ENCODE measurements around the gene C19orf81.

Gene C19orf81

DNA sequence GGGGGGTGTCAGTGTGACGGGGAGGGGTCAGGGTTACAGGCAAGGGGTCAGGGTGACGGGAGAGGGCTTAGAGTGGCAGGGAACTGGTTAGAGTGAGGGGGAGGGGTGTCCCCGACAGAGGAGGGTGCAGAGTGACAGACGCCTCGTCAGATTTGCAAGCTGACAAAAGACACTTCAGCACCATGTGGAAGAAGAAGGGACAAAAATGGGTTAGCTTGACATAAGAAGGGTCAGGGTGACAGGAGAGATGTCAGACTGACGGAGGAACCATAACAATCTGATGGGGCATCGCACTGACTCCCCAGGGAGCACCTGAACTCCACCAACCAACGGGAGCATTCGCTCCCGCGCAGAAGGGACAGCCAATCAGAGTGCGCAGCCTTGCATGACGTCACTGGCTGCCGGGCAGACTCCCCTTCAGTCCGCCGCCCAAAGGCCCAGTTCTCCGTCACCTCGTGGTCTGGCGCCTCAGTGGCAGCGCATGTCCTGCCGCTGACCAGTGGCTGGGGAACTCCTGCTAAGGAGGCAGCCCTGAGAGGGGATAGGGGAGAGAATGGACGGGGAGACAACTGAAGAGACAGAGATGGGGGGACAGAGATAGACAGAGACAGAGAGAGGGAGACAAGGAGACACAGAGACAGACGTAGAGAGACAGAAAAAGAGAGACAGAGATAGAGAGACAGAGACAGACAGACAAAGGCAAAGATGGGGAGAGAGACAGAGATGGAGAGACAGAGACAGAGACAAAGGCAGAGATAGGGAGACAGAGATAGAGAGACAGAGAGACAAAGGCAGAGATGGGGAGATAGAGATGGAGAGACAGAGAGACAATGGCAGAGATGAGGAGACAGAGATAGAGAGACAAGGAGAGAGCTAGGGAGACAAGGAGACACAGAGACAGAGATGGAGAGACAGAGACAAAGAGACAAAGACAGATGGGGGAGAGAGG, 30.2 kb downstream of the C19orf81 start:
- Histone ChIP-seq H3K79me2 (ENCODE audit: control insufficient read depth, insufficient read depth, low read length, poor library complexity) (no peaks in the 10 kb centered on the region), H3K14ac (ENCODE audit: low read length) (no peak overlapping the region), H3K4me1 (ENCODE audit: control insufficient read depth in 1 of 2, insufficient read depth in 2 of 2, low read length in 2 of 2) (no peaks in the 10 kb centered on the region), H3K4ac (ENCODE audit: low read depth, low read length) (no peak overlapping the region), H2AK5ac (ENCODE audit: low read length) (no peak overlapping the region), H4K8ac (ENCODE audit: low read depth, low read length) (no peak overlapping the region), H2AFZ (ENCODE audit: insufficient read depth, low read length, poor library complexity) (no peak overlapping the region), H3K27ac (ENCODE audit: low read depth, low read length) (no peak overlapping the region), H3K36me3 (ENCODE audit: control insufficient read depth in 1 of 2, insufficient read depth in 2 of 2, low read length in 2 of 2) (no peaks in the 10 kb centered on the region), H3K9me3 (ENCODE audit: insufficient read depth, low read depth, low read length) (peaks cover 3% of the 10 kb centered on the region), H2BK5ac (ENCODE audit: low read depth, low read length, poor library complexity) (no peak overlapping the region), H2BK120ac (ENCODE audit: insufficient read depth, low read length, poor library complexity) (no peak overlapping the region), H4K12ac (ENCODE audit: low read depth, low read length) (no peak overlapping the region), H3K79me1 (ENCODE audit: low read length) (no peaks in the 10 kb centered on the region), H4K91ac (ENCODE audit: low read depth, low read length) (no peak overlapping the region), H3K4me2 (ENCODE audit: low read length) (no peak overlapping the region), H3K18ac (ENCODE audit: low read length) (no peak overlapping the region), H3K27me3 (ENCODE audit: insufficient read depth, low read length) (peaks cover 5% of the 10 kb centered on the region), H3K4me3 (ENCODE audit: low read depth, low read length) (no peak overlapping the region), H2BK12ac (ENCODE audit: low read length) (no peak overlapping the region), H3K23ac (ENCODE audit: low read length) (no peak overlapping the region), H3K9ac (ENCODE audit: low read length) (no peak overlapping the region)
- no CpG with 5 or more reads among the region's 23 CpGs for WGBS (ENCODE audit: extremely low coverage, insufficient coverage, insufficient read length)
- peak; percentile 23 to 64 for DNase-seq

DNA sequence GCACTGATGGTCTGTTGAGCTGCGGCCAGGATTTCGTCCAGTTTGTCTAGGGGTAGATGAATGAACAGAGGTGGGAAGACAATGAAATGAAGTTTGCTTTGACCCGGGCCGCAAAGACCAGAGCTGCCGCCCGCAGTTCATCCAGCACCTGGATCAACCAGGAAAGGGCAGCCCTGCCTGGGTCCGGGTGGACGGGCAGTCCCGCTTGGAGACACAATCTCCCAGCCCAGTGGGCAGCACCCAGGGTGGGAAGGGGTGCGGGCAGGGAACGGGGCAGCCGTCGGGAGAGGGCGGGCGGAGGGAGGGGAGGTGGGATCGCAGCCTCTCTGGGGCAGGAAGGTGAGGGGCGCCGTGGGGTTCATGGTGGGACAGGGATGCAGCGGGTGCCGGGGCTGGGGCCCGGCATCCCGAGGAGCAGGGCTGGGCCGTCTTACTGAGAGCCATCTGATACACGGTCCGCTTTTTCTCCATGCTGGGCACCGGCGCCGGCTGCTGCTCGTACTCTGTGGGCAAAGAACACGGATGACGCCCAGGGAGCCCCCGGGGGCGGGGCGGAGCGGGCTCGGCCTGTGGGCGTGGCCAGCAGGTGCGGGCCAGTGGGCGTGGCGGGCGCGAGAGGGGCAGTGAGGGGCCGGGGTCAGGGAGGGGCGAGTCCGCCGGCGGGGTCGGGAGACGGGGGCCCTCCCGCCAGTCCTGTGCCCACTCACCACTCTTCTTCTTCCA, 37.2 kb downstream of the C19orf81 start:
- Histone ChIP-seq H3K14ac (ENCODE audit: low read length) (no peak overlapping the region), H3K18ac (ENCODE audit: low read length) (no peak overlapping the region), H3K79me2 (ENCODE audit: control insufficient read depth, insufficient read depth, low read length, poor library complexity) (no peaks in the 10 kb centered on the region), H2AFZ (ENCODE audit: insufficient read depth, low read length, poor library complexity) (no peak overlapping the region), H3K4me3 (ENCODE audit: low read depth, low read length) (no peak overlapping the region), H3K23ac (ENCODE audit: low read length) (no peak overlapping the region), H4K91ac (ENCODE audit: low read depth, low read length) (no peak overlapping the region), H3K9ac (ENCODE audit: low read length) (no peak overlapping the region), H4K8ac (ENCODE audit: low read depth, low read length) (no peak overlapping the region), H3K9me3 (ENCODE audit: insufficient read depth, low read depth, low read length) (peaks cover 8% of the 10 kb centered on the region), H3K4me2 (ENCODE audit: low read length) (no peak overlapping the region), H3K36me3 (ENCODE audit: control insufficient read depth in 1 of 2, insufficient read depth in 2 of 2, low read length in 2 of 2) (no peaks in the 10 kb centered on the region), H3K27me3 (ENCODE audit: insufficient read depth, low read length) (peaks cover 28% of the 10 kb centered on the region), H3K27ac (ENCODE audit: low read depth, low read length) (no peak overlapping the region), H2BK12ac (ENCODE audit: low read length) (no peak overlapping the region), H3K4ac (ENCODE audit: low read depth, low read length) (no peak overlapping the region), H3K79me1 (ENCODE audit: low read length) (no peaks in the 10 kb centered on the region), H2BK5ac (ENCODE audit: low read depth, low read length, poor library complexity) (no peak overlapping the region), H2AK5ac (ENCODE audit: low read length) (no peak overlapping the region), H2BK120ac (ENCODE audit: insufficient read depth, low read length, poor library complexity) (no peak overlapping the region), H3K4me1 (ENCODE audit: control insufficient read depth in 1 of 2, insufficient read depth in 2 of 2, low read length in 2 of 2) (no peaks in the 10 kb centered on the region), H4K12ac (ENCODE audit: low read depth, low read length) (no peak overlapping the region)
- WGBS (ENCODE audit: extremely low coverage, insufficient coverage, insufficient read length) = no CpG with 5 or more reads among the region's 50 CpGs
- no peak for DNase-seq

DNA sequence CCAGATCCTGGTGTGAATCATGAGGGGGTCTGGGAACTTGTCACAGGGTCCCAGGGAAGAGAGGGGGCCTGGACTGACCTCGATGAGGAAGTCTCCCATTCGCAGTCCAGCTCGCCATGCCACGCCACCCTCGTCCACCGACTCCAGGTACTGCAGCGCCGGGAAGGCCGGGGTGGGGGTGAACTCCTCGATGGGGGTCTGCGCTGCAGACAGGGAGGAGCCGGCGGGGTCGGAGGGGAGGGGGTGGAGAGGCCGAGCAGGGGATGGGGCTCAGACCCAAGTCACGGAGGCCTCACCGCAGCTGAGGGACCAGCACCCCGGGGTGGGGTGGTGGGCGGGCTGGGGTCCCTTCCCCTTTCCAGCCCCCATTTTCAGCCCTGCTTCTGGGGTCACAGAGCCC, 39.5 kb downstream of the C19orf81 start:
- H2BK5ac ChIP-seq (ENCODE audit: low read depth, low read length, poor library complexity) = no peak overlapping the region
- WGBS (ENCODE audit: extremely low coverage, insufficient coverage, insufficient read length) = no CpG with 5 or more reads among the region's 19 CpGs
- H3K27ac ChIP-seq (ENCODE audit: low read depth, low read length) = no peak overlapping the region

DNA sequence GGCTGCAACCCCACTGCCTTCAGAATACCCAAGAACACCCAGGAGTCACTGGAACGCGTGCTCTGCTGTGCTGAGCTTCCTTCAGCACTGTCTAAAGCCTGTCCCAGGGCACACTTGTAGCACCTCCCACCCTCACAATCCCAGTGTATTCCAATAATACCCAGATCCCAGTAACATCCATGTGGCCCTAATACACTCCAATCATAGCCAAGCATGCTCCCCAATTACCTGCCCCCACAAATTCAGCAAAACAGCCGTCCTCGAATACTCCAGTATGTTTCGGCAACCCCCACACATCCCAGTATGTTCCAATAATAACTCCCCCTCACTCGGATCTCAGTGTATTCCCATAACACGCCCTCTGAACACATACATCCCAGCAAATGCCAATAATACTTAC, 41.2 kb downstream of the C19orf81 start:
- Histone ChIP-seq H3K4ac (ENCODE audit: low read depth, low read length) (no peak overlapping the region), H3K27ac (ENCODE audit: low read depth, low read length) (no peak overlapping the region), H3K4me2 (ENCODE audit: low read length) (no peak overlapping the region), H3K79me2 (ENCODE audit: control insufficient read depth, insufficient read depth, low read length, poor library complexity) (no peaks in the 10 kb centered on the region), H2AK5ac (ENCODE audit: low read length) (no peak overlapping the region), H3K9me3 (ENCODE audit: insufficient read depth, low read depth, low read length) (peaks cover 17% of the 10 kb centered on the region), H4K8ac (ENCODE audit: low read depth, low read length) (no peak overlapping the region), H3K14ac (ENCODE audit: low read length) (no peak overlapping the region), H3K23ac (ENCODE audit: low read length) (no peak overlapping the region), H3K36me3 (ENCODE audit: control insufficient read depth in 1 of 2, insufficient read depth in 2 of 2, low read length in 2 of 2) (no peaks in the 10 kb centered on the region), H2BK5ac (ENCODE audit: low read depth, low read length, poor library complexity) (no peak overlapping the region), H4K91ac (ENCODE audit: low read depth, low read length) (no peak overlapping the region), H2BK120ac (ENCODE audit: insufficient read depth, low read length, poor library complexity) (no peak overlapping the region), H2BK12ac (ENCODE audit: low read length) (no peak overlapping the region), H3K18ac (ENCODE audit: low read length) (no peak overlapping the region), H3K79me1 (ENCODE audit: low read length) (no peaks in the 10 kb centered on the region), H3K9ac (ENCODE audit: low read length) (no peak overlapping the region), H3K4me1 (ENCODE audit: control insufficient read depth in 1 of 2, insufficient read depth in 2 of 2, low read length in 2 of 2) (peaks cover 0 to under 1% of the 10 kb centered on the region in 2 experiments), H4K12ac (ENCODE audit: low read depth, low read length) (no peak overlapping the region), H2AFZ (ENCODE audit: insufficient read depth, low read length, poor library complexity) (no peak overlapping the region), H3K27me3 (ENCODE audit: insufficient read depth, low read length) (peaks cover 45% of the 10 kb centered on the region), H3K4me3 (ENCODE audit: low read depth, low read length) (no peak overlapping the region)
- no CpG with 5 or more reads among the region's 7 CpGs for WGBS (ENCODE audit: extremely low coverage, insufficient coverage, insufficient read length)
- no peak for DNase-seq

More for the DNA sequence above, 39.5 kb downstream of the C19orf81 start:
- Histone ChIP-seq H4K8ac (ENCODE audit: low read depth, low read length) (no peak overlapping the region), H3K14ac (ENCODE audit: low read length) (no peak overlapping the region), H3K4me1 (ENCODE audit: control insufficient read depth in 1 of 2, insufficient read depth in 2 of 2, low read length in 2 of 2) (no peaks in the 10 kb centered on the region), H2BK12ac (ENCODE audit: low read length) (no peak overlapping the region), H4K91ac (ENCODE audit: low read depth, low read length) (no peak overlapping the region), H3K27me3 (ENCODE audit: insufficient read depth, low read length) (peaks cover 36% of the 10 kb centered on the region), H3K79me2 (ENCODE audit: control insufficient read depth, insufficient read depth, low read length, poor library complexity) (no peaks in the 10 kb centered on the region), H3K18ac (ENCODE audit: low read length) (no peak overlapping the region), H3K79me1 (ENCODE audit: low read length) (no peaks in the 10 kb centered on the region), H3K4ac (ENCODE audit: low read depth, low read length) (no peak overlapping the region), H2AFZ (ENCODE audit: insufficient read depth, low read length, poor library complexity) (no peak overlapping the region), H2AK5ac (ENCODE audit: low read length) (no peak overlapping the region), H3K9ac (ENCODE audit: low read length) (no peak overlapping the region), H3K4me2 (ENCODE audit: low read length) (no peak overlapping the region), H3K23ac (ENCODE audit: low read length) (no peak overlapping the region), H3K9me3 (ENCODE audit: insufficient read depth, low read depth, low read length) (peaks cover 14% of the 10 kb centered on the region), H4K12ac (ENCODE audit: low read depth, low read length) (no peak overlapping the region), H2BK120ac (ENCODE audit: insufficient read depth, low read length, poor library complexity) (no peak overlapping the region), H3K36me3 (ENCODE audit: control insufficient read depth in 1 of 2, insufficient read depth in 2 of 2, low read length in 2 of 2) (no peaks in the 10 kb centered on the region), H3K4me3 (ENCODE audit: low read depth, low read length) (no peak overlapping the region)
- DNase-seq = no peak
